ENCODE measurements around the gene SGCB. TPM values are rescaled to one million over a fixed set of nuclear protein-coding genes. Genes with fewer than 3 reads are reported as not detected.
"Not testable (repeated sequence)": the region's sequence is repeated elsewhere in the genome, so short reads cannot be mapped to it uniquely, and the experiment has no call there.

Gene SGCB, protein sequence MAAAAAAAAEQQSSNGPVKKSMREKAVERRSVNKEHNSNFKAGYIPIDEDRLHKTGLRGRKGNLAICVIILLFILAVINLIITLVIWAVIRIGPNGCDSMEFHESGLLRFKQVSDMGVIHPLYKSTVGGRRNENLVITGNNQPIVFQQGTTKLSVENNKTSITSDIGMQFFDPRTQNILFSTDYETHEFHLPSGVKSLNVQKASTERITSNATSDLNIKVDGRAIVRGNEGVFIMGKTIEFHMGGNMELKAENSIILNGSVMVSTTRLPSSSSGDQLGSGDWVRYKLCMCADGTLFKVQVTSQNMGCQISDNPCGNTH
- total RNA-seq = 16.1 and 17.7 TPM in 2 replicates

DNA sequence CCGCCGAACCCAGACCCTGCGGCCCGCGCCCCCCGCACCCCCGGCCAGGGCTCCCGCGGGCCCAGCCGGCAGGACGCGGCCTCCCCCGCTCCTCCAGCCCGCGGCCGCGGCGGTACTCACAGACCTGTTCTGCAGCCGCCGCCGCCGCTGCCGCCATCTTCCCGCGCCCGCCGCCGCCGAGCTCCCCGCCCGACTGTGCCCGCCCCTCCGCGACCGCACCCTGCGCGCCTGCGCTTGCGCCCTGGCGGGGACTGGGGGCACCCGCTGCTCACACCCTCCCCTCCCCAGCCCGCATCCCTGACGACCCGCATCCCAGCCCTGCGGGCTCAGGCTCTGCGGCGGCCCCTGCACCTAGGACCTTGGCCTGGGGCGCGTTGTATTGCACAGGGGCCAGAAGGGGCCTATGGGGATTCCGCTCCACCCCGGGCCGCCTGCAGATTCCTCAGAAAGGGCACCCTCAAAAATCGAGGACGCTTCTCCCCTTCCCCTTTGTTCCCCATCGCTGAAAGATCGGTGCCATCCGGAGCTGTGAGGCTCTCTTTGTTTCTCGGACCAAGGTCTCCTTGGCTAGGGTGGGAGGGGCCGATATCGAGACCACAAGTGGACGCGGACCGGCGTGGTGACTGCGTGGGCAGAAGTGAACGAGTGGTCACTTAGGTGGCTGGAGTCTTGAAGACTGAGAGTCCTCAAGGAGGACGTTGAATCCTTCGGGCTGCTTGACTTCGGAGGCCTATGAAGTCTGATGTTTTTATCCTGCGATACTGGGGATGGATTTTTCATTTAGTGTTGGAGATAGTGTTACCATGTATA lies at the start of gene SGCB:
SGCB (minus strand) TSS at position 197 of the 810 bp plus-strand sequence; CDS start at position 157, 40 bp downstream.
- intact Hi-C loops (cut with micrococcal nuclease) = loop anchor here (1.0 to 5.0 kb wide), 2 partner anchors 196 to 824 kb away; partner anchors contain the start of gene RASL11B

DNA sequence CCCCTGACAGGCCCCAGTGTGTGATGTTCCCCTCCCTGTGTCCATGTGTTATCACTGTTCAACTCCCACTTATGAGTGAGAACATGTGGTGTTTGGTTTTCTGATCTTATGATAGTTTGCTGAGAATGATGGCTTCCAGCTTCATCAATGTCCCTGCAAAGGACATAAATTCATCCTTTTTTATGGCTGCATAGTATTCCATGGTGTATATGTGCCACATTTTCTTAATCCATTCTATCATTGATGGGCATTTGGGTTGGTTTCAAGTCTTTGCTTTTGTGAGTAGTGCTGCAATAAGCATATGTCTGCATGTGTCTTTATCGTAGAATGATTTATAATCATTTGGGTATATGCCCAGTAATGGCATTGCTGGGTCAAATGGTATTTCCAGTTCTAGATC lies 48.3 kb upstream of the SGCB start:
- intact Hi-C loops (cut with micrococcal nuclease) = not testable (repeated sequence)

DNA sequence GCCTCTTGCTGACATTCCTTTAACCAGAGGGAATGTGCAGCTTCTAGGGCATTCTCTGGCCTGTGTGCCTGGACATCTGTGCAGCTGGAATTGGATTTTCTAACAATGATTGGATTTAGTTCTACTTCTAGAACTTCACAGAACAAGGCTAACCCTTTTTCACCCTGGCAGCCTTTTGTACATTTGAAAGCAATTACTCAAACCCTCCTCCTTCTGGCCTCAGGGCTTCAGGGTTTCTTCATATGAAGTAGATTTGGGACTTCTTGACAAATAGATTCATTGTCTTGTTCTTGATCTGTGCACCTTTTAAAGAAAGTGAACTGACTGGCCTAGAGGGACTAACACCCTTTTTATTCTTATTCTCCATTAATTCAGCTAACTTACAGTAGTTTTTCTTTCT lies 43.1 kb upstream of the SGCB start:
- intact Hi-C loops (cut with micrococcal nuclease) = no loop called here

DNA sequence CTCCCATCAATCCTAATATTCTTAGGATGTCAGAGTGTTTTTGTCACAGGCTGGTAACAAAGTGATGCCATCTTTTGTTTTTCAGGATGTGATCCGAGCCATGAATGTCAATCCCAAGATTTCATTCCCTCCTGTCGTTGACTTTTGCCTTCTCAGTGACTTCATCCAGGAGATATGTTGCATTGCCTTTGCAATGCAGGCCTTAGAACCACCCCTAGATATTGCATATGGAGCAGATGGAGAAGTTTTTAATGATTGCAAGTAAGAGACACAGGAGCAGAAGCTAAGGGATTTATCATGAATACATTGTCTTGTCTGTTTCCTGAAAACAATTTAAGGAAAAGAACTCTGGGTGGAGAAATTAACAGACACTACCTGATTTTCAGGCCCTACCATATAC lies 41.6 kb upstream of the SGCB start:
- intact Hi-C loops (cut with micrococcal nuclease) = no loop called here

DNA sequence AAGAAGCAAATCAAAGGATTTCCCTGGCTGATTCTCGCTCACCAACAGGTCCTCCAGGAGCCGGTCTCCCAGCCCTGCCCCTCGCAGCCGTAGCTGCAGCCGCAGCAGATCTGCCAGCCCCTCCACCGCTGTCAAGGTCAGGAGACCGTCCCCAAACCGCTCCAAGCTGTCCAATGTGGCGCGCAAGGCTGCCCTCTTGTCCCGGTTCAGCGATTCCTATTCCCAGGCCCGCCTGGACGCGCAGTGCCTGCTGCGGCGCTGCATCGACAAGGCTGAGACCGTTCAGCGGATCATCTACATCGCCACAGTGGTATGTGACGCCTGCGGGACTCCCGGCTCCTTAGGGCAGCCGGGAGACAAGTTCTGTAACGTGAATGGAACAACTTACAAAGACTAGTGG lies 38.6 kb upstream of the SGCB start:
- intact Hi-C loops (cut with micrococcal nuclease) = no loop called here

DNA sequence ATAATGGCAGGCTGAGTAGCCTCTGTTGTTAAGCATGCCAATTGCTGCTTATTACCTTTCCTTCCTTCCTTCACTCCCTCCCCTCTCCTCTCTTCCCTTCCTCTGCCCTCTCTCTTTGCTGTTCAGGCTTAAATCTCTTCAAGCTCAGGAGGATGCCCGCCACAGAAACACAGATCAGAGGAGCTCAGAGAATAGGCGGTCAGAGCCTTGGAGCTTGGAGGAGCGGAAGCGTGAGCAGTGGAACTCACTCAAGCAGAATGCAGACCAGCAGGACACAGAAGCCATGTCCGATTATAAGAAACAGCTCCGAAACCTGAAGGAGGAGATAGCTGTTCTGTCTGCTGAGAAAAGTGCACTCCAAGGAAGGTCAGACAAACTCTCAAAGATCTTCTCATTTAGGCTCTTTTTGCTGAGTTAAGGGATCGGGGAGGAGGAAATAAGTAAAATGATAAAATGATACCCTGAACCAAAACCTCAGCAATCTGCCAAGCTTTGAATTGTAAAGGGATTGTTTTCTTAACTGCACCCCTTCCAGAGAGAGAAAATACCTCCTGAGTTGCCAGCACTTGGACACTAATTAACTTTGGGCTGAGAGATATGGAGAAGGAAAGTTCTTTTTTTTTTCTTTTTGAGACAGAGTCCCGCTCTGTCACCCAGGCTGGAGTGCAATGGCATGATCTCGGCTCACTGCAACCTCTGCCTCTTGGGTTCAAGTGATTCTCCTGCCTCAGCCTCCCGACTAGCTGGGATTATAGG lies 33.9 kb upstream of the SGCB start:
- intact Hi-C loops (cut with micrococcal nuclease) = no loop called here

DNA sequence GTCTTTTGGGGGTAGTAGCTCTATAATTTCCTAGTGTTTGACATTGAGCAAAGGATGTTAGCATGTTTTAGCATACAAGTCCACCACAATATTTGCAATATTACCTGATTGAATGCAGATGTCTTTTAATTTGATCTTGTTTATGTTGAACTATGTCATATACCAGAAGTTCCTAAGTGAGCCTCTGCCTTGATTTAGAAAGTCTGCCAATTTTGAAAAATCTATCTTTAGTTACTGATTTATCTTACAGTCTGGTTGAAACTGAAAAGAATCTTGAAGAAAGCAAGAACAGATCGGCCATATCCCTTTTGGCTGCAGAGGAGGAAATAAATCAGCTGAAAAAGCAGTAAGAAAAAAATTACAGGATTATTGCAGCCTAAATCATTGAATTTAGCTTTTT lies 31.5 kb upstream of the SGCB start:
- intact Hi-C loops (cut with micrococcal nuclease) = no loop called here

DNA sequence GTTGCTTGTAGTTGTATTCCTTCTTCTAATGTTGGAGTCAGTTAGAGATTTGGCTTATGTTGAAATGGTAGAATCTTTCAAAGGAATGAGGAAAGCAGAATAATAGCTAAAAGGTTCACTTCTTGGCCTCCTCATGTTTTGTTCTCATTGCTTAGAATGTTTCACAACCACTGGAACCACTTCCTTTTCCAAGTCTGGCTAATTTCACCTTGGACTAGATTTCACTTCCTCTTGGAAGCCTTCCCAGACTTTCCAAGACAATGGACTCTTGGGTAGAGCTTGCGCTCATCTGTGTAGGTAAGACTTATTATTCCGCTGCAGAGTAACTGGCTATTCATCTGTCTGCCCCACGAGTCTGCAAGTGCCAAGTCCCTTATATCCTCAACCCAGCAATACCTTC lies 21.3 kb upstream of the SGCB start:
- intact Hi-C loops (cut with micrococcal nuclease) = no loop called here

DNA sequence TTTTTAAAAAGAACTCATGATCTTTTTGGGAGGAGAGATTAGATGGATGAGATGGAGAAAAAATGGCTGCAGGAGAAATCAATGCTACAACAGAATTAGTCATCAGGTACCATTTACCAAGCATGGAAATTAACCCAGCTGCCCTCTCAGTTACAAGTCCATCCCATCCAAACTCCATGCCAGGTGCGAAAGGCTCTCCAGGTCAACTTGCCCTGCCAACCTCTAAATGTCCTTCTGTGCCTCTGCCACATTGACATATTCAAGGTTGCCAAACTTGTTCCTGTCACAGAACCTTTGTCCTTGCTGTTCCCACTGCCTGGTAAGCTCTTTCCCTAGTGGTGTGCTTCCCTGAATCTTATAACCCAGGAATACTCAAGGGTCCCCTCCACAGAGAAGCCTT lies 20.2 kb upstream of the SGCB start:
- intact Hi-C loops (cut with micrococcal nuclease) = no loop called here

DNA sequence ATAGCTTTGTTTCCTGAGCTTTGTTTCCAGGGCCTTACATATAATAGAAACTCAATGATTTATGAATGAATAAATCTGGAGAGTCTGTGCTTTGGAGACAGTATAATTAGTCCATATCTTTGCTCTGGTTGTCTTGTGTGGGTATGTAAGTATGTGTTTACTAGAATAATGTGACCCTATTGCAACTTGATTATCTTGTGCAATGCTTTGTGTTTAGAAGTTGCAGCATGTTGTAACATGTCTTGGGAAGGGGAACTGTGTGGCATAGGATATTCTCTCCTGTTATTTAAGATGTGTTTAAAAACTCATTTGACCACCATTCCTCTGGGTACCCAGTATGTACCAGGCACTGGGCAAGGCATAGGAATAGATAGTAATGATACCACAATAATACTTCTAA lies 19.1 kb upstream of the SGCB start:
- intact Hi-C loops (cut with micrococcal nuclease) = no loop called here

DNA sequence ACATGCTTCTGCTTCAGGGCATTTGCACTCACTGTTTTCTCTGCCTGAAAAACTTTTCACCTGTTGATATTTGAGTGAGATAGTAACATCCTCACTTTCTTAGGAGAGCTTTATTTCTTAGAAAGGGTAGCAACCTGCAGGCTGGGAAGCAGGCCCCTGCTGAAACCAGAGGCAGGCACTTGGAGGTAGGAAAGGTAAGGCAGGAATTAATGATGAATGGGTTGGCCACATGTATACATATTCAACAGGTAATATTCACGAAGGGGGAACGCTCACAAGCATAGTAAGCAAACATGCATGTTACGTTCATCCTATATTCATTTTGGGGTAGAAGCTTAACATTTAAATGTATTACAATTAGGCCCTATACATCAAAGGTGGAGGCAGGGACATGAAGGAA lies 16.2 kb upstream of the SGCB start:
- intact Hi-C loops (cut with micrococcal nuclease) = no loop called here

DNA sequence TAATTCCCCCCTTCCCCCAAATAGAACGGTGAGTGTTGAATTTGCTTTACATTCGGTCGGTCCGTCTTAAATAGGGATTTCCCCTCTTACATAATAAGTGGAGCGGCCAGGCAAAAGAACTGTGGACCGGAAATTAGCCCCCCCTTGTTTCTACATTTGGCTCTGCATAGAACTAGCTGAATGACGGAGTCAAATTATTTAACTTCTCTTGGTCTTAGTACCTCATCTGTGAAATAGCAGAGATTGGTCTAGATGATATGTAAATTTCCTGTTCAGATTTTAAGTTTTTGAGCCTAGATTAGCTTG lies 14.3 kb upstream of the SGCB start:
- intact Hi-C loops (cut with micrococcal nuclease) = no loop called here

DNA sequence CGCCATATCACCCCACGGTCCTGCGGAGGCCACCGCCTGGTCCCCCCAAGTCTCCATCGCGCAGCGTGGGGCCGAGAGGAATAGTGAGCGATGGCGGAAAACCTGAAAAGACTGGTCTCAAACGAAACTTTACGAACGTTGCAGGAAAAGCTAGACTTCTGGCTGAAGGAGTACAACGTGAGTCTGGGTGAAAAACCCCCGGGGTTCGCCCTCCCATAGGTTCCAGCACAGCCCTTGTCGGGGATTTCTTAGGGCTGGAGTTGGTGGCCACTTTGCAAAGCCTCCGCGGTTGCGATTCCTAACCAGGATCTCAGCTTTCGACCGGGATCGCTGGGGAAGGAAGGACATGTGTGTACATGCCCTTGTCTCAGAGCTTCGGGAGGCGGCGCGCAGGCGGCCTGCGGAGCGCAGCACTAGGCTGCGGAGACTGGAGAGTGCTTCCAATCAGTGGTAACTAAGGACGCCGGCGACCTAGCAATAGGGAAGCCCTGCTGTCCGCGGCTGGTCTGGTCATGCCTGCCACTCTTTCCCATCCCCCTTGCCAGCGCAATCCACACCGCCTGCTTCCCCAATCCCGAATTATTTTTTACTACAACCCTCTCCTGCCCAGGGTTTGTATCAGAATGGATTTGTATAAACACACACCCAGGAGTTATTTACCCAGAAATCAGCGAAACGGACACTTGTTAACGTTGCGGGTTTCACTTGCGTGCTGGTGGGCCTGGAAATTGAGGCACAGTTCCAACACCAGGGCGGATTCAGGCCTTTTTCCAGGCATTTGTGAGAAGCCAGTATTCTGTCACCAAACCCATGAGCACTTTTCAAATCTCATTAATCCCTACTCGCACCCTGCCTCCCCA lies 13.7 kb upstream of the SGCB start:
- intact Hi-C loops (cut with micrococcal nuclease) = no loop called here

DNA sequence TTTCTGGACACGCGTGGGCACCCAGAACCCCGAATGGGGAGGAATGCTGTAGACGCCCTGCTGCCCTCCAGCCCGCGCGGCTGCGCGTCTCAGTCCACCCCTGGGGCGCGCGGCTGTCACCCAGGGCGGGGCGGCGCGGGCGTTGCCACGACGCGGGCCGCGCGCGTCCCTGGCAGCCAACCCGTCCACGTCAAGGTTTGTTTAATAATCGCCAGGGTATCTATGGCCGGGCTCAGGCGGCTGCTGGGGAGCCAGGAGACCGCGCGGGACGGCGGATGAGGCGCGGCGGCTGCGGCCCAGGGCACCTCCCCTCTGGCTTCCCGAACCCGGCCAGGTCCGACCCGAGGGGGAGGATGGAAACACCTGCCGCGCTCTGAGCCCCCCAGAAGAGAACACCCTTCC lies 13.1 kb upstream of the SGCB start, which contains the start of gene SPATA18:
SPATA18 (plus strand) TSS at position 92 of the 402 bp plus-strand sequence. CDS start 401 bp downstream, outside the sequence.
- intact Hi-C loops (cut with micrococcal nuclease) = no loop called here

DNA sequence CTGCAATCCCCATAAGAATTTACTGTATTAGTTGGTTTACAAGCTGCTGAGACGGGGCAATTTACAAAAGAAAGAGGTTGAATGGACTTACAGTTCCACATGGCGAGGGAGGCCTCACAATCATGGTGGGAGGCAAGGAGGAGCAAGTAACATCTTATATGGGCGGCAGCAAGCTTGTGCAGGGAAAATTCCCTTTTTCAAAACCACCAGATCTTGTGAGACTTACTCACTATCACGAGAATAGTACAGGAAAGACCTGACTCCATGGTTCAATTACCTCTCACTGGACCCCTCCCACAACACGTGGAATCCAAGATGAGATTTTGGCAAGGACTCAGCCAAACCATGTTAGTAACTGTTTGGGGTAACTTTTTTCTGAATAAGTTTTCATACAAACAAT lies 11.2 kb upstream of the SGCB start:
- intact Hi-C loops (cut with micrococcal nuclease) = no loop called here

DNA sequence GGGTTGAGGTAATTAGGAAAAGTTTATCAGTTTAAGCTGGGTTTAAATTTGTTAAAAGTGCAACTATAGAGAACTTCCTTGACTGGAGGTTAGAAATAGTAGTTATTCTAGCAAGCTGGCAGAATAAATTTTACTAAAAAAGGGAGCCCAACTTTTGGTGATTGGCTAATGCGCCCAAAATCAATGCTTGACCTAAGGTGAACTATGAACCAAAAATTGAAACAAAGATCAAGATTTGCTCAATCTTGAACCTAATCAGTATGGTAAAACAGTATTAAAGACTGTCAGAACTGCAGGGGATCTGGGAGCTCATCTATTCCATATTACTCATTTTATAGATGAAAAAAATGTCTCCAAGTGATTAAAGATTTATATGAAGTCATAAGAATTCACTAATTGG lies 6.9 kb upstream of the SGCB start:
- intact Hi-C loops (cut with micrococcal nuclease) = no loop called here

DNA sequence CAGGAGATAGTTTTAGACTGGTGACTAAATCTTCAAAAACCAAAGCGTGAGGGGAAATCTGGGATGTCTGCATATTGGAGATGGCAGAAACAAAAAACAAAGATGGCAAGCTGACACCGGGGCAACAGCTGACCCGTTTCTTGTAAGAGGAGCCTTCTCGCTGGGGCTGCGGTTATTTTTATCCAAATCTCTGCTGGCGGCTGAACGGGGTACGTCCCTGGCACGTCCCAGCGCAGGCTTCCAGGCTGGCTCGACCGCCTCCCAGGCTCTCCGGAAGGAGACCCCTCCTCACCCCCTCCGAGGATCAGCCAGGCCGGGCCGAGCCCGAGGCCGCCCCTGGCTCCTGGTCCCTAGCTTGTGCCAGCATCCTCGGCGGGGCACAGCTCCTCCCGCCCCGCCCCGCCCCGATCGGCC lies 403 bp downstream of the SGCB start:
- intact Hi-C loops (cut with micrococcal nuclease) = loop anchor here (1.0 to 5.0 kb wide), 2 partner anchors 195 to 825 kb away; partner anchors contain the start of gene RASL11B

DNA sequence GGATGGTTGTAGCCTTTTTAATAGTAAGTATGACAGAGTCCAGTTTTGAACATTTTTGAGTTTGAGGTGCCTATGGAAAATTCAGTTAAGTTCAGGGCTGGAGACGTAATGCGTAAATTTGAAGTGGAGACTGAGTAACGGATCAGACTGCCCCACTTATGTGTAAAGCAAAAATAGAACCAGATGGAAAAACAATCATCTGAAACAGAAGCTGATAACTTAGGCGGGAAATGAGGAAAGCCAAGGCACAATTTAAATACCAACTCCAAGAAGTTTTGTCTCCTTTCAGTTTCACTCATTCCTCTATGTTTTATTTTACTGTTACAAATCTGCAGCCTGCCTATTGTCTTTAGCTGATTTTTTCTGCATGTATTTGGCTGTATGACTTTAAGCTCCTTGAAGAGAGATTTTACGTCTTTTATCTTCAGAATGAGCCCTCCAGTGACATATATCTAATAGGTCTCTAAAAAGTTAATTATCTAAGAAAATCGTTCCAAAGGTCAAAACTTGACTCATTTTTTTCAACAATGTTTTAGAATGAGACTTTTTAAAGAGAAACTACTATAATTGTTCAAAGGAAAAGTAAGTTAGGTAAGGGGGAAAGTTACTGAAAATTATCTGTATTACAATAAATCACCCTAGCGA lies 1.1 kb downstream of the SGCB start:
- intact Hi-C loops (cut with micrococcal nuclease) = loop anchor here (5.0 kb wide), 1 partner anchor 825 kb away; the partner anchor contains the start of gene RASL11B

DNA sequence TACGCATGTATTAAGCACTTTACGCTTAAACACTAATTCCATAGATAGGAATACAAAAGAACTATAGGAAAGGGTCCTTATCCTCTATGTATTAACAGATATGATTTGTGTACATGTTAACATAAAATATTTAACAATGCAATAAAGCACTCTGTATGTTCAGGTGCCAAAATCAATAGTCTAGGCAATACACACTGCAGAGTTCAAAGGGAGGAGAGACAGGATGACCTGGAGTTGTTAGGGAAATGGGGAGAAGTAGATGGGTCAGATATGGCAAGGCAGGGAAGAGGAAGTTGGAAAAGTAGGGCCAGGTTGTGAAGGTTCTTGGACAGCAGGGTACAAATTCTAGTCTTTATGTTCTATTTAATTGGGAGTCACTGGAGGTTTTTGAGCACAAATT lies 2.9 kb downstream of the SGCB start:
- intact Hi-C loops (cut with micrococcal nuclease) = loop anchor here (5.0 kb wide), 1 partner anchor 827 kb away; the partner anchor contains the start of gene RASL11B

DNA sequence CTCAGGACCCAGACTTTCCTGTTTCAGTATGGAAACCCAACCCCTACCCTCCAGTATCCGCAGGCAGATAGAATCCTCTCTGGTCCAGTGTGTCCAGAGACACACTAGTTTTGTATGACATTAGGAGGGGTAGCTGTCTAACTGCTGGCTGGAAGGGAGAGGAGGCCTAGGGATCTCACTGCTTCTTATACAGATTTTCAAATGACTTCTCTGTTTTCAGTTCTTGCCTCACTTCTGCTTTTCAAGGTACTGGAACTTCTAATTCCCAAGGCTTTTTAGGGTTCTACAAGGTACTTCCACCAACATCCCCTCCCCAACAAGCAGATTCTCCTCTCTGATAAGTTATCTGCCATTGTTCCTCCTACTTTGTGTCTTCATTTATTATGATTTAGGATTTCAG lies 6.1 kb downstream of the SGCB start:
- intact Hi-C loops (cut with micrococcal nuclease) = no loop called here

Data from T-helper 2 cell treated with Interferon-gamma antibody and Interleukin-4, amounts not matched to agents 100 ng/mL and 5 ng/mL, for 36 hours (primary cell).